Subcutaneous adipose tissue (tissue), 4 donors: ENCODE data around the gene PSMB7. TPM values are rescaled to one million over a fixed set of nuclear protein-coding genes. Genes with fewer than 3 reads are reported as not detected.

Experiments
- total RNA-seq, 4 donors: library from RNA; depleted of rRNA; stranded (reverse); fragments of >200 nt; gene quantifications; one replicate each; pipeline ENCODE4 v1.1.0, GENCODE V29; 2016
- TF ChIP-seq, protein P1 (sequence below): fragments of 450-650 bp; IDR thresholded peaks from one replicate; pipeline ENCODE4 v1.5.1; 2016; ENCODE audit warnings: low read depth, mild to moderate bottlenecking, control low read depth, antibody characterized with exemption, moderate library complexity

The PSMB7 gene
- total RNA-seq, 4 donors from 2014 or later = 124 to 152 (median 139) TPM

DNA sequence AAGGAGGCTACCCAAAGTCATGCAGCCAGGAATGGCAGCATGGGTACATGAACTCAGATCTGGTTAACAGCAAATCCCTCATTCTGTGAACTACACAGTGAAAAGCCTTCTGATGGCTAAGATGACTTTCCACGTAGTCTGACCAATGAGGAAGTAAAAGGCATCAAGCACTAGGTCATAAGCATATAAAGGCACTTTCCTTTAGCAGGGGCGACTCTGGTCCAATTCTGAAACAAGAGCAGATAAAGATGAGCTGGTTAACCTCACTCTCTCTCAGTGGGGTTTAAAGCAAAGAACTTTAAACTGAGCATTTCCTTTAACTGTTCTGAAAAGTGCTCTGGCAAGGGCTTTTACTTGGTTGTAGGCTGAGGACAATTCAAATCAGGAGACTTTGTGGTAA lies 21.1 kb downstream of the PSMB7 start:
- TF ChIP-seq, protein P1, sequence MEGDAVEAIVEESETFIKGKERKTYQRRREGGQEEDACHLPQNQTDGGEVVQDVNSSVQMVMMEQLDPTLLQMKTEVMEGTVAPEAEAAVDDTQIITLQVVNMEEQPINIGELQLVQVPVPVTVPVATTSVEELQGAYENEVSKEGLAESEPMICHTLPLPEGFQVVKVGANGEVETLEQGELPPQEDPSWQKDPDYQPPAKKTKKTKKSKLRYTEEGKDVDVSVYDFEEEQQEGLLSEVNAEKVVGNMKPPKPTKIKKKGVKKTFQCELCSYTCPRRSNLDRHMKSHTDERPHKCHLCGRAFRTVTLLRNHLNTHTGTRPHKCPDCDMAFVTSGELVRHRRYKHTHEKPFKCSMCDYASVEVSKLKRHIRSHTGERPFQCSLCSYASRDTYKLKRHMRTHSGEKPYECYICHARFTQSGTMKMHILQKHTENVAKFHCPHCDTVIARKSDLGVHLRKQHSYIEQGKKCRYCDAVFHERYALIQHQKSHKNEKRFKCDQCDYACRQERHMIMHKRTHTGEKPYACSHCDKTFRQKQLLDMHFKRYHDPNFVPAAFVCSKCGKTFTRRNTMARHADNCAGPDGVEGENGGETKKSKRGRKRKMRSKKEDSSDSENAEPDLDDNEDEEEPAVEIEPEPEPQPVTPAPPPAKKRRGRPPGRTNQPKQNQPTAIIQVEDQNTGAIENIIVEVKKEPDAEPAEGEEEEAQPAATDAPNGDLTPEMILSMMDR = no peak

DNA sequence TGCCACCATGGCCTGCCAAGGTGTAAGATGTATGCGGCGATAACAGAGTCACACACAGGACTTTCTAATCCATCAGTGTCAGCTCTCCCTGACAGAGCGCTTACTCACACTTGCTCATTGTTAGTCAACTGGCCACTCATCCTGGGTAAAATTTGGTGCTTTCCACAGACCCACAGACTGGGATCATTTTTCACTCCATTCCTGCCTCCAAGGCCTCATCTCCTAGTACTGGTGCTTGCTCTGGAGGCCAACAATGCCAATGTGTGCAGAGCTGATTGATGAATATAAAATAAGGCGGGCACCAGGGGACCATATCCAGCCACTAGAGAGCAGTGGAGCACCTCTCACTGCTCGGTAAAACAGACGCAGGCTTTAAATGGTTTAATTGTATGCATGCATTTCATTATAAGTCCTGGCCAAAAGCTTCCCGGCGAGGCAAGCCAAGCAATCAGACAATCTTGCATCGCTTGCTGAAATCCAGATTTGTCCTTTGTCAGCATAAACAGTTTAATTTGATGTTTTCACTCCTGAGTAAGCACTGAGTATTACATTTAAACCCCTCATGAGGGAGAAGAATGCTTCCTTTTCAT lies 22.3 kb downstream of the PSMB7 start:
- TF ChIP-seq, protein P1 = no peak

DNA sequence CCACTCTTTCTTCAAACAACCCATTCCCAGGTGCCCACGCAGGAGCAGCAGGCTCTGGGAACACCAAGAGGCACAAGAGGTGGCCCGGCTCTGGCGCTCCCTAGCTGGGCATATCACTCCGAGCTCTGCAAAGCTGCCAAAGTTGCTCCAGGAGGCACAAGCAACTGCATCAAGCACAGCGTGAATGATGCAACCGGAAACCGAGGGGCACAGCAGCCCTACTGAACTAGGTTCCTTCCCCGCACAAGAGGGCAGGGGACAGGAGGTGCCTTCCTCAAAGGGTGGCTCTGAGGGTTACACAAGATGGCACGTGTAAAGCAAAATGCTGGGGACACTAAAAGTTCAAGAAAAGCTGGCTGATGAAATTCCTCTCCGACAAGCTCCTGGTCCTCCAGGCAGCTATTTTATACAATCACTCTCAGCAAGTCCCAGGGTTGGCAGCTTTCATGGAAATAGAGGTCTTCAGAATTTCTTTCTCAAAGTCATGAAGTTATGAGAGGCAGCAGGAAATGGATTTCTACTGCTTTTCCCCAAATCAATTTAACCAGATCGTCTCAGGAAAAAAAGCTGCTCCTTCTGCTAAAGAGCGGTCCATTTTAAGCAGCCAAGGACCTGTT lies 22.9 kb downstream of the PSMB7 start:
- TF ChIP-seq, protein P1 = no peak

DNA sequence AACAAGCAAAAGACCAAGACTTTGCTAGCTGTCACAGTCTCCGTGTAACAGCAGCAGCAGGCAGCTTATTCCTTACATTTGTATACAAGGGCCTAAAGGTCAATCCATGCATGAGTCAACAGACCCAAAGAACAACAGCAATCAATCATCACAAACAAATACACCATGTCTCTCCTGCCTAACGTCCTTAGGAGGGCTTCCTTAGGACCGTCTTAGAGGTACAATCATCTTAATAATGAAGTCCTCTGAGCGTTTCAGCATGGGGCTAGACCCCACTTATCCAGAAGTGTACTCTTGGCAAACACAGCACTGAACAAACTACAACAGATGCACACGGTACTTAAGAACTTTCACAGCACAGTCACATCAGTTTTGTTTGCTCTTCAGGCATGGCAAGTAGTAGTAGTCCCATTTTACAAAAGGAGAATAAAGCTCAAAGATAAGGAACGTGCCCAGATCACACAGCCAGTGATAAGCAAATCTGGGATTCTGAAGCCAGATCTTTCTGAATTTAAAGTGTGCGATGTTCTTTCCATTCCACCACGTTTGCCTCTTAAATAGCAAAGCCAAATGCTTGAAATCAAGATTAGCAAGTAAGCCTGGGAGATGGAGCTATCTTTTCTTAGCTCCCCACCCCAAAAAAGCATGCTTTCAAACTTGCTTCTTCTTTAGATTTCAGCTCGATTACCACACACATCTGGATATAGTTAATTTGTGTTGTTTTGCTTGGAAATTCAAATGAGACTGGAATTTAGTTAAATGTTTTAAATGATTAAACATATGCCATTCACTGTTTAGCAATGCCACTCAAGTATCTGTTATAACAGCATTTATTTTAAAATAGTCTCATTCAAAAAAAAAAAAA lies 24.2 kb downstream of the PSMB7 start:
- TF ChIP-seq, protein P1 = no peak

DNA sequence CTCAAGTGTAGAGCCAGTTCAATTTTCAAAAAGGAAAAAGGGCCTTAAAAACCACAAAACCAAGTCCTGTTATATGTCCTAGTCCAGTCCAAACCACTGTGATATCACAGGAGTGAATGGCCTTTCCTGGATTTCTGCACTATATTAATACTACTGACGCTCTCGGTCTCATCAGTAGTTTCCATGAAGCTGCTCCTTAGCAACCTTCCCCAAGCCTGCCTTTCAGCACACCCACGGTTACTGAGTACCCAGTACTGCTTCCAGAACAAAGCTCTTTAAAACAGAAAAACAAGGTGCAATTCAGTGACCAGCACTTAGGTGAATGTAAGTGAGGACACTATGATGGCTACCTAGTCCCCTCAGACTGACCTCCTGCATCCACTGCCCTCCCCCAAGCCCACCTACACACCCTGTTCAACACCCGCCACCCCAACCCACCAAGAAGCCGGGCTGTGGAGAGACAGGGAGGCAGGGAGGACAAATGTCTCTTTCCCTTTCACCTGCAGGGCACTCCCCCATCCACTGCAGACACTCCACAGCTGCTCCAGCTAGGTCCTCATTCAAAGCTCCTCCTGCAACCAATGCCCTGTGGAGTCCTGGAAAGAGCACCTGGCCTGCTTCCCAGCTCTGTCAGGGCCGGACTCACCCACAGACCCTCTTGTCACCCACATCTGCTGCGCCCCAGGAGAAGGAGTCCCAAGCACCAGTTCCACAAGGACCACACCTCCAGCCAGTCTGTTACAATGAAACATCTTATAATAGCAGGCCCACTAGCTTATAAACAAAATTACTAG lies 25.9 kb downstream of the PSMB7 start:
- TF ChIP-seq, protein P1 = no peak

DNA sequence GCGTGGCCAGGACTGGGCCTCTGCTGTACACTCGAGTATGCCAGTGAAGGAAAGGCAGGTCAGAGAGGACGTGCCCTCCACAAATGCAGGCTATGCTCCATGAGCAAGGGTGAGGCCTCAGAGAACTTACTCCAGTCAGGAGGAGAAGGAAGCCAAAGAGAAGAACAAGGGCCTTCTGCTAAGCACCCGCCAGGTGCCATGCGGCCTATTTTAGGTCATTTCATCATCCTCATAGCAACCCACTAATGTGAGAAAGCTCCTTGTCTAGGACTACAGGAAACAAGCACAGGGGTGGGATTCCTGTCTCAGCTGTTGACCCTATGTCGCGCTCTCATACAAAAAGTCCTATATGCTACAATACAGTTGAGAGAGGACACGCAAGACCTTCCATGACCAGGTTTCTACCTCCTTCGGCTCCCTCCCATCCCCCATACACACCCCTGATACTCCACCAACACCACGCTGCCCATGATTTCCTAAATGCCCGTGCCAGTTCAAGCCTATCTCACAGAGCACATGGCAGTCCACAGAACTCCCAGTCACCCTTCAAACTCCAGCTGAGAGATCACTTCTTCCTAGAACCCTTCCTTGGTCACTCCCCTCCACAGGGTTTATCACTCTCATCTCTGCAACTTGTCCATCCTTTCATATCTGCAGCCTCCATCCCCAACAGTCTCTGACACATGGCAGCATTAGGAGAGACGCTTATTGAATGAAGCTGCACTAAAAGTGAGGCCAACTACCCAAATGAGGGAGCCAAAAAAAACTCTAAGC lies 26.8 kb downstream of the PSMB7 start:
- TF ChIP-seq, protein P1 = no peak
